Anterior cingulate cortex (tissue), 58 donors: Measurements from ENCODE around the gene C1S.
A peak's percentile ranks its signal among the peaks of the same experiment; 100 is the strongest.
"Not testable (repeated sequence)": the region's sequence is repeated elsewhere in the genome, so short reads cannot be mapped to it uniquely, and the experiment has no call there.

Source experiments
- DNase-seq, 58 donors: peaks; one replicate each; lab custom pipeline; 2025; lab: John Stamatoyannopoulos, UW

C1S gene

DNA sequence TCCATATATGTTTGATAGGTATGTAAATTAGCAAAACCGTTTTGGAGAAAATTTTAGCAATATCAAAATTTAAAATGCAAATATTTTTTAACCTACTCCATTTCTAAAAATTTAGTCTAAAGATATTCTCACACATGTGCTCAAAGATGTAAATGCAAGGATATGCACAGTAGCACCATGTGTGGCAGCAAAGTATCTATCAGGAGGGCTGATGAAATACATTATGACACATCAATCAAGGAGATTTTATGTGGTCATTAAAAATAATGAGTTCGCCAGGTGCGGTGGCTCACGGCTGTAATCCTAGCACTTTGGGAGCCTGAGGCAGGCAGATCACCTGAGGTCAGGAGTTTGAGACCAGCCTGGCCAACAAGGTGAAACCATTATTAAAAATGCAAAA lies 39.7 kb downstream of the C1S start:
- DNase-seq: no peak

DNA sequence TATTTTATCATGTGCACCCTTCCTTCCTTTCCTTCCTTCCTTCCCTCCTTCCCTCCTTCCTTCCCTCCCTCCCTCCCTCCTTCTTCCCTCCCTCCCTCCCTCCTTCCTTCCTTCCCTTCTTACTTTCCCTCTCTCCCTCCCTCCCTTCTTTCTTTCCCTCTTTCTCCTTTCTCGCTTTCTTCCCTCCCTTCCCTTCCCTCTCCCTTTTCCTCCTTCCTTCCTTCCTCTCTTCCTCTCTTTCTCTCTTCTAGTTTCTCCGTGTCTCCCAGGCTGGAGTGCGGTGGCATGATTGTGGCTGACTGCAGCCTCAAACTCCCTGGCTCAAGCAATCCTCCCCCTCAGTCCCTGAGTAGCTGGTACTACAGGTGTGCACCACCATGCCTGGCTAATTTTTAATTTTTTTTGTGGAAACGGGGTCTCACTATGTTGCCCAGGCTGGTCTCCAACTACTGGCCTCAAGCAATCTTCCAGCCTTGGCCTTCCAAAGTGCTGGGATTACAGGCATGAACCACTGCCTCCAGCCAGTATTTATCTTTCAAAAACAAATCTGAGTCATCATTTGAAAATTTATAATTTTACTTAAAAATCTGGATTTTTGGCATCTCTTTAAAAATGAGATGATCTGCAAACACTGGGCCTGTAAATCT lies 40.7 kb downstream of the C1S start:
- no peak for DNase-seq

DNA sequence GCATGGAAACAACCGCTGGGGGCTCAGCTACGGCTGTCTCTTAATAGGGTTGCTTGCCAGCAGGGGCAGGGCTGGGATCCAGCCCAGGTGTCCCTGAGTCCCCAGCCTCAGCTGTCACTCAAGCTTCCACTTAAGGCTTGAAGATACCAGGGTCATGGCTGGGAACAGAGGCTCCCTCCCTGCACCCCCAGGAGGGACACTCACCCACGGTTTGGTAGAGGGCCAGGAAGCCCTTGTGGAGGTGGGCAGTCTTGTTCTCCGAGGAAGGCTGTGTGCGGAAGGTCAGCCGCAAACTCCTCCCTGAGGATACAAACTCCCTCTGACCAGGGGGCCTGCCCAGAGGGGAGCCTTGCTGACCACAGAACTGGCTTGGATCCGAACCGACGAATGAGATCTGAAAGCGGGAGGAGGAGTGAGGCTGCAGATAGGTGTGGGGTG lies 41.2 kb downstream of the C1S start:
- DNase-seq: no peak

DNA sequence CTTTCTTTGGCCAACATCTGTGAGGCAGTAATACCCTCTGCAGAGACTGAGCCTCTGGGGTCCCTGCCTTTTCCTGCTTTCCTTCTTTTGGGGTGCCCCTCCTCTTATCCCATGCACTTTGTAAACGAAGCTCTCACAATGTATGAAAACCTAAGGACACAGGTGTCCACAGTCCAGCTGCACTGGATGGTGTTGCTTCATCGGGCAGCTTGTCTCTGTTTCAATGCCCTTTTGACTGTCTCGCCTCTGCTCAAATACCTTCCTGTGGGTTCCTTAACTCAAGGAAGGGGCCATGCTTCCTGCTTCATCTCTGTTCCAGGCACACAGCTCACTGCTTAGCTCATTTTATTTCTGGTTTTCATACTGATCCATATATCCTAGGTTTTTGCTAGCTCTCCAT lies 42.1 kb downstream of the C1S start:
- DNase-seq: no peak

DNA sequence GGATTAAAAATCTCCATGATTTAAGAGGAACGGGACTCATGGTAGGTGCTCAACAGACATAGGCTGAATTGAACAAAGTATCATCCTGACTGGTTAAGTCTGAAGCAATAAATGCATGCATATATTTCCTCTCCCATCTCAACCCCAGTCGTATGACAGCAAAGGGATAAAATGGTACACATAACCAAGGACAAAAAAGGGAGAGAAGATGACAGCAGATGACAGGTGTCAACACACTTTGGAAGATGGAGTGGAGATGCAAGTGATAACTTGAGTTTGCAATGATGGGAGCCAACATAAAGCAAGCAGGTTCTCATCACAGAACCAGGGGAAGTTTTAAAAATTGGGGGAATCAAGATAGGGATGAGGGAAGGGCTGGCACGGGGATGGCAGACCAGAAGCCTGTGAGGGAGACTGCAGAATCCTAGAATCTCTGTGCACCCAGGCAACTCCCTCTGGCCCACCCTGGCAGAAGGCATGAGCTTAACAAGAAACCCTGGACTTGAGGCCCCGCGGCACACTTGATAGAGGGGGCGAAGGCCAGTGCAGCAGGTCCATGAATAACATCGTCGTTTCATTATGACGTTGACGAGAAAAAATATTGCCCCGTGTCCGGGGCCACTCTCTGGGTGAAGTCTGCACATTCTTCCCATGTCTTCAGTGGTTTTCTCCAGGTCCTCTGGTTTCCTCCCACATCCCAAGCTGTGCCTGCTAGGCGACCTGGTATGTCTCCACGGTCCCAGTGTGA lies 43.5 kb downstream of the C1S start:
- DNase-seq: no peak

DNA sequence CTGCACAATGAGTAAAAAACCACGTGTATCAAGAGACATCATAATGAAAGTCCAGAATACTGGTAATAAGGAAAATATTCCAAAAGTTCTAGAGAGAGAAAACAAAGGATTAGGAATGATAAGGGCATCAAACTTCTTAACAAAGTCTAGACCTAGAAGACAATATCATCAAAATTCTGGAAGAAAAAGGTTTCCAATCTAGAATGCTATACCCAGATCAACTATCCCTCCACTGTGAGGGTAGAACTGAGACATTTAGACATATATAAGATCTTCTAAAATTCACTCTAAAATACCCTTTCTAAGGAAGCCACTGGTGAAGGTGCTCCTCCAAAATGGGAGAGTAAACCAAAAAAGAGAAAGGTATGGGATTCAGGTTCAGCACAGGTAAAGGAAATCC lies 45.6 kb downstream of the C1S start:
- no peak for DNase-seq

DNA sequence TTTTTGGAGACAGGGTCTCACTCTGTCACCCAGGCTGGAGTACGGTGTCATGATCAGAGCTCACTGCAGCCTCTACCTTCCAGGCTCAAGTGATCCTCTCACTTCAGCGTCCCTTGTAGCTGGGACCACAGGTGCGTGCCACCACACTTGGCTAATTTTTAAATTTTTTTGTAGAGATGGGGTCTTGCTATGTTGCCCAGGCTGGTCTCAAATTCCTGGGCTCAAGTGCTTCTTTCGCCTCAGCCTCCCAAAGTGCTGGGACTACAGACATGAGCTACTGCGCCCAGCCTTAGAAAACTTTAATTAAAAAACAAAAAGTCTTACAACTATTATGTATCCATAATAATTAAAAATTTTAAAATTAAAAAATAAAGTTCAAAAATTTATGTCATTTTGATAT lies 46.7 kb downstream of the C1S start:
- DNase-seq: not testable (repeated sequence)

DNA sequence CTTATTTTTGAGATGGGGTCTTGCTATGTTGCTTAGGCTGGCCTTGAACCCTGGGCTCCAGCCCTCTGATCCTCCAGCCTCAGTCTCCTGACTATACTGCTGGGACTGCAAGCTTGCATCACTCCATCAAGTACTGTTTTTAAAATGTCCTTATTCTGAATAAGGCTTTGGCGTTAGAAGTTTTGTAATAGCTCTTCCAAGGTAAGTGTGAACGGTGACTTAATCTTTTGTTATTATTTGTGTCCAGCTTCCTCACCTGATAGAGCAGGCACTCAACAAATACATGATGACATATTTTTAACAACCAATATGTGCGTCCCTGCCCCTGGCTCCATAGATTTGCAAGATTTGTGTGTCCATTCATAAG lies 47.1 kb downstream of the C1S start:
- DNase-seq: no peak

DNA sequence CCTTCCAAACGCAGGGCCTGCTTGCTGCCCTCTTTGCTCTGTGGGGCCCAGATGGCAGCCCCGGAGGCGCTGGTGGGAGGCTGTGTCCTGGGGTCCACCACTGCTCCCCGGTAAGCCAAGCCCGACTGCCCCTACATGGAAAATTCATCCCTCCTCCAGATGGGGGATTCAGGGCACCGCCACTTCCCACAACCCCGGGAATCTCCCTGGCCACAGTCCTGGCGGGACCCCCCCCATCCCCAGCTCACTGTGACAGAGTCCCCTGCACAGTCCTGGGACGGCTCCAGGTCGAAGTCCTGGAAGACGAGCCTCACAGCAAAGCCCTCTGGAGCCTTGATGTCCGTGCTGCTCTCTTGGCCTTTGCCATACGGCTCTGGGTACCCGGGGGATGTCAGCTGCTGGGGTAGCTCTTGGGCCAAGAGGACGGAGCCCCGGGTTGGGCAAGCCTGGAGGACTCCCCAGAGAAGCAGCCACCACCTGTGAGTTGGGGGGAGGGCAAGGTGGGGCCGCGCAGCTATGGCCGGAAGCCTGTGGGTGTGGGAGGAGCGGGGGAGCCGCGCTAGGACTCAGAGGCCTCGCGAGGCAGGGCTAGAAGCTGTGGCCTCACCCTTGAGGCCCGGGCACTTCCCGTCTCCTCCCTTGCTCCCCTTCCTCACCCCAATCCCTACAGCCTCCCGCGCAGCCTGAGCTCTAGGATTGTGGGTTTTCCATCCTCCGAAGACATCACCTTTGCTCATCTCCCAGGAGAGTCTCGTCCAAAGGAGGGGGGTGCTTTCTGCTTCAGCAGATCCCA lies 47.7 kb downstream of the C1S start:
- peak in 6 of 58 donors; percentile 10 to 42 (median 28) for DNase-seq

DNA sequence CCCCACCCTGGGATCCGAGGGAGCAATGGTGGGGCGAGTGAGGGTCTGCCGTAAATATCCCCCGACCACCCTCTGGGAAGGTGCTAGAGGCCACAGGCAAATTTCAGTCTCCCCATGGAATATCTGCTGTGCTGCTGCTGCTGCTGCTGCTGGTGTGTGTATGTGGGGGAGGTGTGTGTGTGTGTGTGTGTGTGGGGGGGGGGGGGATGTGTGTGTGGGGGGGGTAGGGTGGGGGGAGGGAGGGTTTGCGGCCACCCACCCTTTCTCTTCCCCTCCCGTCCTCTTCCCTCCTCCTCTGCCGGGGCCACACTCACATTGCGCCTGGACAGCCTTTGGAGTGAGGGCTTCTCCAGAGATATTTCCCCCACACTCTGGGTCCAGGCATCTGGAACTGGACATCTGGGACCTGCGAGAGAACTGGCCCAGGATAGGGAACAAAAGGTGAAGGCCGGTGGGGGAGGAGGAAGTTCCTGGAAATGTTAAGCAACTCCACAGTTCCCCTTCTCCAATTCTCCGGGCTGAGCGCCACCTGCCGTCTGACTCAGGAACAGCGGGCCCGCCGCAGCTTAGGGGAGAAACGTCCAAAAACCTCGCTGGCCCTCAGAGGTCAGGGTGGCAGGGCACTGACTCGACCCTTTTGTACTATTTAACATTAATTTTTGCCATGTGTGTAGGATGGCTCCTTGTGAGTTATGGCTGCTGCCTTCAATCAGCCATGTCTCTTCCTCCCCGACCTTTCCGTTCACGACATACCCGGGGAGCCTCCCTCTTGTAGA lies 48.5 kb downstream of the C1S start, which contains the start of gene C1RL:
C1RL (minus strand) TSS at position 419 of the 776 bp plus-strand sequence; CDS start at position 385, 34 bp downstream.
- DNase-seq: peak in 55 of 58 donors; percentile 14 to 85 (median 51)

DNA sequence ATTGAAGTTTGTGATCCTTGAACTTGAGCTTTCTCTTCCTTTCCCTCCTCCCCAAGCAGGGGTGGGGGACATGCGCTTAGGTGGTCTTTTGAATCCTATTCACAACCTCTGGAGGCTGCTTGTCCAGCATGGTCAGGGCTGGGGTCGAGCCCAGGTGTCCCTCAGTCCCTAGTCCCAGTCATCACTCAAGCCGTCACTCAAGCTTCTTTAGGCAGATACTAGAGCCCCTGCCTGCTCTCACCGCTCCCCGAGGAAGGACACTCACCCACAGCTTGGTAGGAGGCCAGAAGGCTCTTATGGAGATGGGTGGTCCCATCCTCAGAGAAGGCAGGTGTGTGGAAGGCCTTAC lies 49.0 kb downstream of the C1S start:
- DNase-seq: no peak

DNA sequence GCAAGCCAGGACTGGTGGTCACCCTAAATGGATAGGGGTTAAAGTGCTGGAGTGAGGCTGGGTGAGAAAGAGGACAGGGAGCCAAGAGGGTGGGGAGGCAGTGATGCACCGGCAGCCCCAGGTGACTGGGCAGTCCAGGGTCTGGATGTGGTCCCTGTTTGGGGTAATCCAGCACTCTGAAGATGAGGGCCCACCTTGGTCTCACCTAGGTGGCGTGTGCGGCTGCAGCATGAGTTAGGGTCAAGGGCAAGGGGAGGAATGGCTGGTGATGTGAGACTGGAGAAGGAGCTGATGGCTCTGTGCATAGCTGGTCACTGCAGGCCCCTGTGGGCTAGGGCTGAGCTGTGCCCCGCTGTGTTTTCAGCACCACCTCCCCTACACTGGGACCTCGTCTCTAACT lies 50.1 kb downstream of the C1S start:
- DNase-seq: no peak

DNA sequence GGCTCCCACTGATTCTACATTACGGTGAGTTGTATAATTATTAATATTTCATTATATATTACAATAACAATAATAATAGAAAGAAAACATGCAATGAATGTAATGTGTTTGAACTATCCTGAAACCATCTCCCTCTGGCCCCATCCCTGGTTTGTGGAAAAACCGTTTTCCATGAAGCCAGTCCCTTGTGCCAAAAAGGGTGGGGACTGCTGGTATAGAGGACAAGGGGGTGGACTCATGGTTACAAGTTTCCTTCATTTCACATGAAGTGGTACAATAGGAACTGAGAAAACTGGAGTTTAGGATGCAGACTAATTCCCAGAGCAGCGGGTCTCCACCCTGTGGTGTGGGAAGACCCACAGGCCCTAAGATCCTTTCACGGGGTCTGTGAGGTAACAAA lies 51.5 kb downstream of the C1S start:
- no peak for DNase-seq

DNA sequence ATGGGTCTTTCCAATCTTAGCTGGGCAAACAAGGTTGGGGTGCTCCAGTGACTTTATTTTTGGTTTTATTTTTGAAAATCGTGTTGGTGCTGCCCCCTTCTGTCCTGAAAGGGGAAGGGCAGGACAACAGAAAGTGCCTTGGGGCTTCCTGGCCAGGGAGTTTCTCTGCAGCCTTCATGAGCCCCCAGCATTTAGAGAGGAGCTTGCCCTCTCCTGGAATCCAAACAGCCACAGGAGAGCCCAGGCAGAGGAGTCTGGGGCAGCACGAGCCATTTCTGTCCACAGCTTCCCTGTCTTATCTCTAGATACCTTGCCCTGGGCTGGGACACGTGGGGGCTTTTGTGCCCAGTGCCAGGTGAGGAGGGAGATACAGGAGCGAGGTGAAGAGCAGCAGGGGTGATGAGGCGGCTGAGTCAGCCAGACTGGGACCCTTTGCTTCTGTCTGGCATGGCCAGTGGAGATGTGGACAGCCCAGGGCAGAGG lies 52.9 kb downstream of the C1S start:
- DNase-seq: peak in 2 of 58 donors; percentile 4 to 25

DNA sequence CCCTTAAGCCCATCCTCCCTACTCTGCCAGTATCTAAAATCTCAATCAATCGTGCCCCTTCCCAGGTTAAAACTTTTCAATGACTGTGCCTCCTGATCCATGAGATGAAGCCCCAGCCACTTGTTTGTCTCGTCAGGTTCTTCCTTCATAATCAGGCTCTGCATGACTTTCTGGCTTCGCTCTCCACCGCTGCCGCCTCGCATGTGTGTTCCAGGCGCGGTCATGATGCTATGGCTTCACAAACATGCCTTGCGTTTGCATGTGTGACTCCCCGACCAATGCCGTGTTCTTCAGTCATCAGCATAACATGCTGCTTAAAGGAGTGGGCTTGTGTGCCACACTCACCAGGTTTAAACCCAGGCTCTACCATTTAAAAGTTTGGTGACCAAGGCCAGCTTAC lies 53.5 kb downstream of the C1S start:
- DNase-seq: no peak

DNA sequence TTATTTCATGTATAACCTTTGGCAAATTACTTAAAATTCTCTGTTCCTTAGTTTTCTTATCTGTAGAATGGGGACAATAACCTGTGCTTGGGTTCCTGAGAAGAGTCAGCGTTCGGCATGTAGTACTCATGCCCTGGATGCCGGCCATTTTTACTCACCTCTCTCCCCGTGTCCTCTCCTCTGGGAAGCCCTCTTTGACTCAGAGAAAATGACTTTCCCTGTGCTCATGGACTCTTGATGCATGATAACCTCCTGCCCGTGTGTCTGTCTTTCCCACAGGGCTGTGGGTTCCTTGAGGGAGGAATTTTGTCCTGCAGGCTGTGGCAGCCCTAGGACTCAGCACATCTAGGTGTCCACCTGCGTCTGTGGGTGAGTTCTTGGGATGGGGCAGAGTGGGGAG lies 54.3 kb downstream of the C1S start:
- DNase-seq: no peak

DNA sequence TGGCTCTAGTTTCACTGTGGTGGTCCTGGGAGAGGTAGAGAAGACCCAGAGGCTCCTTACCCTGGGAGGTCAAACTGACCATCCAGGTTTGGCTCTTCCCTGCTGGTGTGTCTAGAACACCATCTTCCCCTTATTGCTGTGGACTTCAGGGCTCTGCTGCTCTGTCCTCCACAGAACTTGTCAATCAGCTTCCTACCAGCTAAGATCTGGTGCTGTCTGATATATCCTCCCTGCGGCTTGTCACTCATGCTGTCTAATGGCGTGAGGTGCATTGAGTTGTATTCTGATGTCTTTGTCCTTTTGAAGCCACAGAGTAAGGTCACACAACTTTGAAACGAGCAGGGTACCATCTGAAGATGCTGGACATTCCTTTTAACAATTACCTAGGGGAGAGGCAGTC lies 55.7 kb downstream of the C1S start:
- no peak for DNase-seq

DNA sequence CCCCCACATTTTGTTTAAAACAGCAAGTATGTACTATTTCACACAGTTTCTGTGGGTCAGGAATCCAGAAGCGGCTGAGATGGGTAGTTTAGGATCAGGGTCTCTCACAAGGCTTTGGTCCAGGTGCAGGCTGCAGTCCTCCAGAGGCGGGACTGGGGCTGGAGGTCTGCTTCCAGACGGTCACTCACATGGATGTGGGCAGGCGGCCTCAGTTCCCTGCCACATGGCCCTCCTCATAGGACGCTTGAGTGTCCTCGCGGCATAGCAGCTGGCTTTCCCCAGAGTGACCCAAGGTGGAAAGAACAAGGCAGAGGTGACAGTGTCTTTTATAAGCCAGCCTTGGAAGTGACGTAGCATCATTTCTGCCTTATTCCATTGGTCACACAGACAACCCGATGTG lies 56.4 kb downstream of the C1S start:
- no peak for DNase-seq

DNA sequence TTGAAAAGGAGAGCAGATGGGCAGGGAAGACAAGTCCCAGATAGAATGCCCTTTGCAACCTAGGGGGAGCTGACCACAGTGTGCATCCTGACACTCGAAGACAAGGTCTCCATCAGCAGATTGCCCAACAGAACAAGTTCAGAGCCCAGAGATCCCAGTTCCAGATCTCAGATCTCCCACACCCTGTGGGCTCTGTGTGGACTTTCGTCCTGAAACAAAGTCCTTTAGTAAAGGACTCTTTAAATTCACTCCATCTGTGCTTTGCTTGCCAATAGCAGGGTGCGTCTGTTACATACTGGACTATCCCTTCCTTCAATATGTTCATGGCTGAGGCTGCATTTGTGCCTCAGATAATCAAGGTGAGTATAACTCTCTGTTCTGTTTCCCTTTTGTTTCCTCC lies 57.2 kb downstream of the C1S start:
- no peak for DNase-seq

DNA sequence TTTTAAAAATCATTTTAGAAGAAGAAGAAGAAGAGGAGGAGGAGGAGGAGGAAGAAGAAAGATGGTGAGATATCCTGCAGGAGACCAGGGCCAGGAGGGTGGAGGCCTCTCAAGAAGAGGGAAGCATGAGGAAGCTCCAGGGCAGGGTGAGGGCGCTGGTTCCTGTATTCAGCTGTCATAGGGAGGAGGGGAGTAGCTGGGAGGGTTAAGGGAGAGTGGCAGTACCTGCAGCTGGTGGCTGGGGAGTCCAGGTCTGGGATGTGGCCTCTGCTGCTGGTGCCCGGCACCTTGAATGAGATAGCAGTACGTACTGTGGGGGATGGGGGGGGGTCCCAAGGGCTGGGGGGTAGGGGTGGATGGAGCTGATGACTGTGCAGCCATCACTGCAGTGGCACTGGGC lies 58.4 kb downstream of the C1S start:
- no peak for DNase-seq

DNA sequence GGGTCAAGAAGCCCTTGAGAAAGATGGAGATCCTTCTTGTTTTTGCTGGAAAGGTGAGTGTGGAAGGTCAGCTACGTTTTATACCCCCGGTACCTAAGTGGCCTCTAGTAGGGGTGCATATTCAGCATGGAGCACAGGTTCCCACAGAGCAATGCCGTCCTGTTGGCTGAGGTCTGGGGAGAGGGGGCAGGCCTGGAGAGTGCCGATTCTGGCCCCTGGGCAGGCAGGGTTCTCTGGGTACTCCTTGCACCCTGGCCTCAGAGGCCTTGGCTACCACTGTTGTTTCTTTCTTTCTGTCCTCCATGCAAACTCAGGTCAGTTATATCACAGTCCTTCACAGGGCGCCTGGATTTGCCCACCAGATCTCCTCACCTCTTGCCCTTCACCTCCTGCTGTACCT lies 59.6 kb downstream of the C1S start:
- no peak for DNase-seq
